NCI-H2081 treated with DMSO at 0.1 percent for 48 hours (cell line): Measurements from ENCODE around the gene ZNF444.

ENCODE experiments used
- DNase-seq: peaks from one replicate; lab custom pipeline; 2025; lab: John Stamatoyannopoulos, UW

The ZNF444 gene

GRCh38 chr19:56107626-56108351 is 33.3 kb upstream of the ZNF444 start:
- DNase-seq = no peak

- no peak for DNase-seq
Observed at GRCh38 chr19:56108447-56109195, 32.5 kb upstream of the ZNF444 start.

- DNase-seq = no peak
Observed at GRCh38 chr19:56109226-56109625, 31.9 kb upstream of the ZNF444 start.

GRCh38 chr19:56110515-56111448 is 30.3 kb upstream of the ZNF444 start:
- no peak for DNase-seq

GRCh38 chr19:56111601-56112312 is 29.3 kb upstream of the ZNF444 start:
- no peak for DNase-seq

GRCh38 chr19:56112313-56112709 is 28.8 kb upstream of the ZNF444 start:
- DNase-seq = no peak

- DNase-seq = no peak
Observed at GRCh38 chr19:56113074-56113632, 27.9 kb upstream of the ZNF444 start.

- no peak for DNase-seq
Observed at GRCh38 chr19:56114051-56114777, 26.9 kb upstream of the ZNF444 start.

- DNase-seq = no peak
Observed at GRCh38 chr19:56114778-56115110, 26.3 kb upstream of the ZNF444 start.

- no peak for DNase-seq
Observed at GRCh38 chr19:56115490-56115889, 25.6 kb upstream of the ZNF444 start.

- no peak for DNase-seq
Observed at GRCh38 chr19:56116606-56117005, 24.5 kb upstream of the ZNF444 start.

- no peak for DNase-seq
Observed at GRCh38 chr19:56117376-56117884, 23.7 kb upstream of the ZNF444 start.

GRCh38 chr19:56117889-56118288 is 23.2 kb upstream of the ZNF444 start:
- DNase-seq = no peak

GRCh38 chr19:56118666-56119581 is 22.2 kb upstream of the ZNF444 start:
- DNase-seq = no peak

GRCh38 chr19:56119582-56119978 is 21.5 kb upstream of the ZNF444 start:
- no peak for DNase-seq

GRCh38 chr19:56120002-56120370 is 21.1 kb upstream of the ZNF444 start:
- DNase-seq = no peak

- no peak for DNase-seq
Observed at GRCh38 chr19:56120371-56121179, 20.5 kb upstream of the ZNF444 start.
